Measurements from ENCODE around the gene MIA2.
"Not testable (repeated sequence)": the region's sequence is repeated elsewhere in the genome, so short reads cannot be mapped to it uniquely, and the experiment has no call there.

Gene MIA2

GRCh38 chr14:39228044-39228443 is 5.7 kb upstream of the MIA2 start:
- TF ChIP-seq ZFX (IDR thresholded peaks at IDR 0.05; ENCODE audit: borderline replicate concordance) (no peak), CTCF (IDR thresholded peaks at IDR 0.05) (no peak)
- no peak overlapping the region for H3K27ac ChIP-seq

- H3K27ac ChIP-seq, result no peak overlapping the region
- TF ChIP-seq CTCF (IDR thresholded peaks at IDR 0.05), result no peak
- no peak for TF ChIP-seq ZFX (IDR thresholded peaks at IDR 0.05; ENCODE audit: borderline replicate concordance)
Measured at GRCh38 chr14:39228509-39229221, 5.0 kb upstream of the MIA2 start.

DNA sequence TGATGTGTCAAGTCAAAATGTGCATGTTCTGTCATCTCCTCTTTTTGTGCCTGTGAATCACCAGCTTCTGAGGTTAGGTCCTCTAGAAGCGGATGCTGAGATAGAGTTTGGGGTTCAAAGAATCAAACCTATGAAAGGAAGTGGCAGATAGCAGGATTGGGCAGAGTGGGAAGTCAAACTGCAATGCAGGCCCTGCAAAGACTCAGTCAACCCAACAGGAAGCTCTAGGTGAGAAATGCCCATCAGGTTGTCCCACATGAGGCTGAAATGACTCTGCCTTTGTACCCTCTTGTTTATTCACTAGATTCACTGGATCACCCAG is 4.5 kb upstream of the MIA2 start:
- no peak for TF ChIP-seq CTCF (IDR thresholded peaks at IDR 0.05)
- TF ChIP-seq ZFX (IDR thresholded peaks at IDR 0.05; ENCODE audit: borderline replicate concordance), result no peak
- no peak overlapping the region for H3K27ac ChIP-seq

- no peak for TF ChIP-seq ZFX (IDR thresholded peaks at IDR 0.05; ENCODE audit: borderline replicate concordance)
- no peak for TF ChIP-seq CTCF (IDR thresholded peaks at IDR 0.05)
- H3K27ac ChIP-seq, result no peak overlapping the region
Measured at GRCh38 chr14:39229601-39230110, 4.1 kb upstream of the MIA2 start.

- TF ChIP-seq ZFX (IDR thresholded peaks at IDR 0.05; ENCODE audit: borderline replicate concordance) (no peak), CTCF (IDR thresholded peaks at IDR 0.05) (no peak)
- no peak overlapping the region for H3K27ac ChIP-seq
Measured at GRCh38 chr14:39230416-39231035, 3.2 kb upstream of the MIA2 start.

DNA sequence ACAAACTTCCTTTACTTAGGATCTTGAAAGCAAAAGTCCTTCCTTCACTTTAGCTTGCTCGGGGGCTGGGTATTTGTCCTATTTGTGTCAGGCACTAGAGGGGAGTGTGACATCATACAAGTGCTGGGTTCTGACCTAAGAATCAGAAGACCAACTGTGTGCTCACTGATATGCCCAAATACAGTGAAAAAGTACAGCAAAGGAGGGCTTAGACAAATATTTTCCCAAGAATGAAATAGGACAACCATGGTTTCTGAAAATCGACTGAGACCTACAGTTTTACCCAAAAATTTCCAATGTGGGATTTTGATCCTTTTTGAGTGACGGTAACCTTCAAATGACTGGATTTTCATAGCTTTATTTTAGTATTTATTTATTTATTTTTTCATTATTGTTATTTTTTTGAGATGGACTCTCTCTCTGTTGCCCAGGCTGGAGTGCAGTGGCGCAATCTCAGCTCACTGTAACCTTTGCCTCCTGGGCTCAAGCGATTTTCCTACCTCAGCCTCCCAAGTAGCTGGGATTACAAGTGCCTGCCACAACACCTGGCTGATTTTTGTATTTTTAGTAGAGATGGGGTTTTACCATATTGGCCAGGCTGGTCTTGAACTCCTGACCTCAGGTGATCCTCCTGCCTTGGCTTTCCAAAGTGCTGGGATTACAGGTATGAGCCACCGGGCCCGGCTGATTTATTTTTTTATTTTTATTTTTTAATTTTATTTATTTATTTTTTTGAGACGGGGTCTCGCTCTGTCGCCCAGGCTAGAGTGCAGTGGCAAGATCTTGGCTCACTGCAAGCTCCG is 1.8 kb upstream of the MIA2 start:
- TF ChIP-seq CTCF (IDR thresholded peaks at IDR 0.05), result peak; percentile 47
- not testable (repeated sequence) for H3K27ac ChIP-seq

All from 22Rv1 (cell line).